Activated T-helper 2 cell treated with anti-CD3 and anti-CD28 coated beads, Interferon-gamma antibody, Interleukin-2, Interleukin-4, amounts not matched to agents 10 μg/mL and 5 μg/mL and 100 μg/mL, durations not matched to agents 14 hours and 24 hours and 36 hours (primary cell): ENCODE results near the gene PHAF1. TPM values are rescaled to one million over a fixed set of nuclear protein-coding genes. Genes with fewer than 3 reads are reported as not detected.

Experiments used
- DNase-seq: peaks from one replicate; pipeline ENCODE4 v3.0.0; 2021; ENCODE audit warnings: low spot score
- H3K27ac Mint-ChIP-seq: one replicate; pipeline ENCODE4 v1.8.0; 2021; ENCODE audit warnings: mixed read lengths
- H3K27me3 Mint-ChIP-seq: one replicate; pipeline ENCODE4 v1.8.0; 2021; ENCODE audit warnings: low read depth, mixed read lengths
- H3K36me3 Mint-ChIP-seq: one replicate; pipeline ENCODE4 v1.8.0; 2021; ENCODE audit warnings: low read depth, mixed read lengths
- H3K4me1 Mint-ChIP-seq: one replicate; pipeline ENCODE4 v1.8.0; 2021; ENCODE audit warnings: low read depth, mixed read lengths
- H3K4me3 Mint-ChIP-seq: one replicate; pipeline ENCODE4 v1.8.0; 2021; ENCODE audit warnings: low read depth, mild to moderate bottlenecking, moderate library complexity, mixed read lengths
- H3K9me3 Mint-ChIP-seq: one replicate; pipeline ENCODE4 v1.8.0; 2021; ENCODE audit warnings: mixed read lengths
- intact Hi-C: fragments of 100-400 bp; cut with micrococcal nuclease; formaldehyde crosslinking; loops from one replicate; pipeline ENCODE4 v1.15.1; 2023
- total RNA-seq: library from RNA; stranded (reverse); gene quantifications from 2 replicates; pipeline ENCODE4 v1.2.3, GENCODE V29; 2022

Gene PHAF1
- total RNA-seq, 1 donor from 2014 or later, result 17.8 TPM

DNA sequence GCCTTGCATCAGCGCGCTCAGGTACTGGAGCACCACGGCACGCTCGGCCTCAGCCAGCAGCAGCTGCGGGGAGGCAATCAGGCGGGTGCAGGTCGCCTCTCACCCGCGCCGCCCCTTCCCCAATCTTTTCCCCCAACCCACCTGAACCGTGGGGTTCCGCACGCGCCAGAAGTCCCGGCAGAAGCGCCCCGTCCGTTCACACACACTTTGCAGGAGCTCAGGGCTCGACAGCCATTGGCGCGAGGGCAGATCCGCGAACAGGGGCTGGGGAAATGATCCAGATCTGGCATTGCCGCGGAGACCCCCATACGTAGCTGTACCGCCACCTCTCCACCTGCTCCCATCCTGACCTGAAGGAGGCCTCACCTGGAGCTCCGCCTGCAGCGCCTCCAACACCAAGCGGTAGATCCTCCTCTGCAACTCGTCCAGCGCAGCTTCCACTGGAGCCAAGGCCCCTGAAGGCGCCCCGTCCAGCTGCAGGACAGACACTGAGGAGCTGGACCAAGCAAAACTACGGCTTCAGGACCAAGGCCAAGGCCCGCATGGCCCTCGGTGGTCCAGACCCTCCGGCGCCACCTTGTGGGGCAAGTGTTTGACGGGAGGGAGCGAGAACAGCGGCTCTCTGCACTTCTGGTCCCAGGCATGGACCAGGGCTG is 75.4 kb downstream of the PHAF1 start:
- peak; percentile 77 for DNase-seq
- Mint-ChIP-seq H3K4me1 (peaks cover 9% of the 10 kb centered on the region), H3K36me3 (no peaks in the 10 kb centered on the region), H3K27me3 (peaks cover 7% of the 10 kb centered on the region), H3K27ac (peak overlapping the region; percentile 65), H3K4me3 (peak overlapping the region; percentile 91), H3K9me3 (no peaks in the 10 kb centered on the region)
- intact Hi-C loops, result loop anchor here (2.0 to 10.0 kb wide), 7 partner anchors 14 to 238 kb away; partner anchors contain the start of genes B3GNT9, FHOD1, NOL3 and SLC9A5

DNA sequence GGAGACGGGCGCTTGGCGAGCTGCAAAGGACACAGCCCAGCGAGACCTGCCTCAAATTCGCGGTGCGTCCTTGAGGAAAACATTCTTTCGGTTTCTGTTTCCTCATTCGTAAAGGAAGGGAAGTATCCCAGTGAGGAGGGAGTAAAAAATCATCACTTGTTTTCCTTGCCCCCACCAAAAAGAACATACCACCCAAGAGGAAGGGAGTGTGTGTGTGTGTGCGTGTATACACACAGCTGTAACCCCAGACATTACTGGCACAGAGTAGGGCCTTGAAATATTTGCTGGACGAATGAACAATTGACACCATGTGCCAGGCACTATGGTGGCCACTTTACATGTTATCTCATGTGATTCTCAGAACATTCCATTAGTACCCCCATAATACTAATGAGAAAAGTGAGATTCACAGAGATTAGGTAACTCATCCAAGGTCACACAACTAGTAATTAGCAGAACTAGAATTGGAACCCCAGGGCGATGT is 76.0 kb downstream of the PHAF1 start:
- Mint-ChIP-seq H3K4me1 (peaks cover 9% of the 10 kb centered on the region), H3K36me3 (no peaks in the 10 kb centered on the region), H3K9me3 (no peaks in the 10 kb centered on the region), H3K27me3 (peaks cover 7% of the 10 kb centered on the region), H3K27ac (no peak overlapping the region), H3K4me3 (no peak overlapping the region)
- DNase-seq, result no peak
- intact Hi-C loops, result loop anchor here (2.0 to 10.0 kb wide), 5 partner anchors 15 to 239 kb away; partner anchors contain the start of genes B3GNT9 and NOL3

- H3K4me3 Mint-ChIP-seq, result no peak overlapping the region
- no peak for DNase-seq
- no peaks in the 10 kb centered on the region for H3K9me3 Mint-ChIP-seq
- intact Hi-C loops, result loop anchor here (5.0 to 10.0 kb wide), 2 partner anchors 34 to 172 kb away; partner anchors contain the start of gene B3GNT9
- H3K4me1 Mint-ChIP-seq, result peaks cover 13% of the 10 kb centered on the region
- no peaks in the 10 kb centered on the region for H3K36me3 Mint-ChIP-seq
- H3K27me3 Mint-ChIP-seq, result peaks cover 7% of the 10 kb centered on the region
- no peak overlapping the region for H3K27ac Mint-ChIP-seq
Observed at GRCh38 chr16:67186550-67186950, 76.8 kb downstream of the PHAF1 start.

GRCh38 chr16:67187175-67187890 is 77.6 kb downstream of the PHAF1 start:
- Mint-ChIP-seq H3K4me3 (no peak overlapping the region), H3K36me3 (no peaks in the 10 kb centered on the region), H3K9me3 (no peaks in the 10 kb centered on the region), H3K4me1 (peaks cover 15% of the 10 kb centered on the region), H3K27me3 (peaks cover 7% of the 10 kb centered on the region), H3K27ac (no peak overlapping the region)
- intact Hi-C loops, result loop anchor here (5.0 to 10.0 kb wide), 2 partner anchors 35 to 173 kb away; partner anchors contain the start of gene B3GNT9
- no peak for DNase-seq

DNA sequence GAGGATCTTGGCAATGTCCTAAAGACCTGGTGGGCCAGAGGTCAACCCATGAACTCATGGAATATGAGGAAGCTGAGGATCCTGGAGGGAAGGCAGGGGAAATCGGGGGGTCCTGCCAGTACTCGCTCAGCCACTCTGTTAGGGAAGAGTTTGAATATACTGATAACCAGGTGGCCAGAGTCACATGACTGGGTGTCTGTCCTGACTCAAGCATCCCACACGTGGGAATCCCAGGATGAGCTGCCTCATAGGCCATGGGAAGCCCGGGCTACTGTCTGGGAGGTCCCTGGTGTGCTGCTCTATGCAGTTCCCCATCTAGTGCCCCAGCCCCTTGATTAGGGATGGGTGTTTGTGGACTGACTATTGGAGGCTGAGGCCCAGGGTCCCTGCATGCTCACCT is 78.6 kb downstream of the PHAF1 start:
- intact Hi-C loops, result loop anchor here (5.0 to 10.0 kb wide), 2 partner anchors 36 to 174 kb away; partner anchors contain the start of gene B3GNT9
- no peak overlapping the region for H3K27ac Mint-ChIP-seq
- peaks cover 7% of the 10 kb centered on the region for H3K27me3 Mint-ChIP-seq
- H3K36me3 Mint-ChIP-seq, result peaks cover 10% of the 10 kb centered on the region
- no peaks in the 10 kb centered on the region for H3K9me3 Mint-ChIP-seq
- H3K4me1 Mint-ChIP-seq, result peaks cover 23% of the 10 kb centered on the region
- DNase-seq, result no peak
- H3K4me3 Mint-ChIP-seq, result no peak overlapping the region

- DNase-seq, result no peak
- H3K4me3 Mint-ChIP-seq, result no peak overlapping the region
- H3K4me1 Mint-ChIP-seq, result peaks cover 28% of the 10 kb centered on the region
- H3K27ac Mint-ChIP-seq, result no peak overlapping the region
- intact Hi-C loops, result loop anchor here (5.0 to 10.0 kb wide), 2 partner anchors 36 to 174 kb away; partner anchors contain the start of gene B3GNT9
- peaks cover 7% of the 10 kb centered on the region for H3K27me3 Mint-ChIP-seq
- no peaks in the 10 kb centered on the region for H3K9me3 Mint-ChIP-seq
- H3K36me3 Mint-ChIP-seq, result peaks cover 15% of the 10 kb centered on the region
Observed at GRCh38 chr16:67188798-67189197, 79.1 kb downstream of the PHAF1 start.

GRCh38 chr16:67190041-67190440 is 80.3 kb downstream of the PHAF1 start, which contains the start of gene EXOC3L1:
EXOC3L1 (minus strand) TSS chr16:67190136; CDS start chr16:67189676, 460 bp downstream.
- Mint-ChIP-seq H3K27me3 (peaks cover 7% of the 10 kb centered on the region), H3K9me3 (no peaks in the 10 kb centered on the region), H3K4me1 (peaks cover 30% of the 10 kb centered on the region), H3K4me3 (no peak within 1 kb of the TSS), H3K27ac (no peak within 1 kb of the TSS), H3K36me3 (peaks cover 27% of the 10 kb centered on the region)
- intact Hi-C loops, result no loop called here
- no peak for DNase-seq

DNA sequence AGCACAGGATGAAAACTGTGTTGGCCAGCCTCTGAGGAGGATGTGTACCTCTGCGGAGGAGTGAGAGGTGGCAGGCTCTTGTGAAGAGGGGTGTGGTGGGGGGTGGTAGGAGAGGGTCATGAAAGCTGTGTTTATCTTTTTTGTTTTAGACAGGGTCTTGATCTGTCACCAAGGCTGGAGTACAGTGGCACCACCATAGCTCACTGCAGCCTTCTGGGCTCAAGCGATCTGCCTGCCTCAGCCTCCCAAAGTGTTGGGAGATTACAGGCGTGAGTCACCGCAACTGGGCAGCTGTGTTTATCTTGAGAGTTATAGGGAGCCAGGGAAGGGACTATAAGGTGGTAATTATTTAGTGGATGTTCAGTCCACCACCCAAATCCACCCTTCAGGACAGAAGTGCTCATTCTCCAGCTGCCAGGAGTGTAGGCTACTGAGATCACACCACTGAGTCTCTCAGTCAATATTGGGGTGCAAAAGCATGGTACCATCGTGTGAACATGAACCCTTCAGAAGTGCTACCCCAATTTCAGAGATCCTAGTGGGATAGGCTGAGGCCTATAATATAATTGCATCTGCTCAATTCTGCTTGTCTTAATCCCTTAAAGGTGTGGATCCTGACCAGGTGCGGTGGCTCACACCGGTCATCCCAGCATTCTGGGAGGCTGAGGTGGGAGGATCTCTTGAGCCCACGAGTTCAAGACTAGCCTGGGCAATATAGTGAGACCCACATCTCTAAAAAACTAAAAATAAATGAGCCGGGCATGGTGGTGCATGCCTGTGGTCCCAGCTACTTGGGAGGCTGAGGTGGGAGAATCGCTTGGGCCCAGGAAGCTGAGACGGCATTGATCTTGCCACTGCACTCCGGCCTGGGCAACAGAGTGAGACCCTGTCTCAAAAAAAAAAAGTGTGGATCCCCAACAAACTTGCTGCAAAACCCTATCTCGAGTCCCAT is 81.0 kb downstream of the PHAF1 start:
- H3K4me1 Mint-ChIP-seq, result peaks cover 23% of the 10 kb centered on the region
- intact Hi-C loops, result no loop called here
- DNase-seq, result no peak
- H3K4me3 Mint-ChIP-seq, result peak overlapping the region; percentile 85
- H3K9me3 Mint-ChIP-seq, result no peaks in the 10 kb centered on the region
- no peaks in the 10 kb centered on the region for H3K27me3 Mint-ChIP-seq
- no peak overlapping the region for H3K27ac Mint-ChIP-seq
- peaks cover 34% of the 10 kb centered on the region for H3K36me3 Mint-ChIP-seq

DNA sequence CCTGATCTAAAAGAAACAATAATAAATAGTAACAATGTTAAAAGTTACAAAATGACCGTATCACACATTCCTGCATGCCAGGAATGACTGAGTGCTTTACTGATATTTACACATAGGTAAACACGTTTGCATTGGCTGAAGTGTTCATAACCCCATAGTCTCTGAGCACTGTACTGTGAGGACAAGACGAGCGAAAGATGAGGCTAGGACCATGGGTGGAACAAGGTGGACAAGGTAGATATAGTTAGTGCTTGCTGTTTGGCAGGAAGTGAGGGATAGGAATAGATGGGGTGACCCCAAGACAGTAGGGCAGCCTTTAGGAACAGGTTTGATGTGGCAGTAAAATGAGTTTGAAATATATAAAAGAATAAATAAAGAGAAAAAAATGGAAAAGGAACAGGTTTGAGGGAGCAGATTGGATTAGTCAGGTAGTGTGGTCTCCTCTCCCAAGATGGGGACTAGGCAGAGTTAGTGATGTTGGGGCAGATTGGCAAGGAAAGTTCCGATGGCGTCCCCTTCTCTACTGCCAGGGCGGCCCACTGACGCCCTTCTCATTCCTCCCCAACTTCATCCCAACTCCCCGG is 81.8 kb downstream of the PHAF1 start:
- Mint-ChIP-seq H3K36me3 (peaks cover 42% of the 10 kb centered on the region), H3K4me1 (peaks cover 29% of the 10 kb centered on the region)
- intact Hi-C loops, result no loop called here

GRCh38 chr16:67191995-67192681 is 82.4 kb downstream of the PHAF1 start, which contains the start of gene E2F4:
E2F4 (plus strand) TSS chr16:67192155; CDS start chr16:67192228, 73 bp downstream.
- intact Hi-C loops, result no loop called here
- H3K4me1 Mint-ChIP-seq, result peaks cover 30% of the 10 kb centered on the region
- DNase-seq, result peak; percentile 84
- peak within 1 kb of the TSS; percentile 59 for H3K27ac Mint-ChIP-seq
- no peaks in the 10 kb centered on the region for H3K27me3 Mint-ChIP-seq
- H3K36me3 Mint-ChIP-seq, result peaks cover 48% of the 10 kb centered on the region
- H3K9me3 Mint-ChIP-seq, result no peaks in the 10 kb centered on the region
- peak within 1 kb of the TSS; percentile 85 for H3K4me3 Mint-ChIP-seq

More for the DNA sequence above, 81.8 kb downstream of the PHAF1 start:
- Mint-ChIP-seq H3K27ac (peak overlapping the region; percentile 59), H3K9me3 (no peaks in the 10 kb centered on the region), H3K4me3 (peak overlapping the region; percentile 85), H3K27me3 (no peaks in the 10 kb centered on the region)
- DNase-seq, result no peak

DNA sequence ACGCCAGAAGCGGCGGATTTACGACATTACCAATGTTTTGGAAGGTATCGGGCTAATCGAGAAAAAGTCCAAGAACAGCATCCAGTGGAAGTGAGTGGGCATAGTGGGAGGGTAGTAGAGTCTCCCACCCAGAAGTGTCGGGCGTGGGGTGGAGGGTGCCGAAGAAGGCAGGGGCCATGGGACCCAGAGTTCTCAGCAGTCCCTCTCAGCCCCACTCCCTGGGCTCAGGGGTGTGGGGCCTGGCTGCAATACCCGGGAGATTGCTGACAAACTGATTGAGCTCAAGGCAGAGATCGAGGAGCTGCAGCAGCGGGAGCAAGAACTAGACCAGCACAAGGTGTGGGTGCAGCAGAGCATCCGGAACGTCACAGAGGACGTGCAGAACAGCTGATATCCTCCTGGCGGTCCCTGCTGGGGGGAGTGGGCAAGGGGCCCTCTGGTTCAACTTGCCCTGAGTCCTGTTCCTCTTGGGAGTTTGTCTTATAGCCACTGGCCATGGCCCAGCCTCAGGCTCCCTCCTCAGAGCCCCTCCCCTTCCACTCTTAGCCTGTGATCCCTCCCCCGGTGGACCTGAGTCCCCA is 83.1 kb downstream of the PHAF1 start:
- peaks cover 30% of the 10 kb centered on the region for H3K4me1 Mint-ChIP-seq
- H3K4me3 Mint-ChIP-seq, result peak overlapping the region; percentile 85
- no peaks in the 10 kb centered on the region for H3K9me3 Mint-ChIP-seq
- no peak for DNase-seq
- peak overlapping the region; percentile 27 for H3K27ac Mint-ChIP-seq
- no peaks in the 10 kb centered on the region for H3K27me3 Mint-ChIP-seq
- H3K36me3 Mint-ChIP-seq, result peaks cover 52% of the 10 kb centered on the region
- intact Hi-C loops, result no loop called here
